GM06990 (cell line): Measurements from ENCODE around the gene AUTS2.

Experiments used
- DNase-seq: peaks from one replicate; pipeline ENCODE4 v3.0.0-alpha.2; 2011; ENCODE audit not compliant: insufficient read length; ENCODE audit errors: extremely low read depth
- H3K27me3 ChIP-seq: replicated peaks from 2 replicates; pipeline ENCODE4 v1.6.0; 2011; ENCODE audit warnings: low read length; ENCODE audit not compliant: control insufficient read depth, insufficient read depth
- H3K36me3 ChIP-seq: 2 replicates; pipeline ENCODE4 v1.5.1; 2011; ENCODE audit warnings: low read length; ENCODE audit not compliant: control insufficient read depth, insufficient read depth
- H3K4me3 ChIP-seq: replicated peaks from 2 replicates; pipeline ENCODE4 v1.5.1; 2011; ENCODE audit warnings: low read depth, mild to moderate bottlenecking, control low read depth, low read length
- TF ChIP-seq, protein P1 (sequence below): IDR thresholded peaks from 2 replicates; pipeline ENCODE4 v1.5.1; 2011; ENCODE audit warnings: low read length, control low read depth, mild to moderate bottlenecking, inconsistent platforms; ENCODE audit not compliant: insufficient read depth, poor library complexity, severe bottlenecking

AUTS2 gene

DNA sequence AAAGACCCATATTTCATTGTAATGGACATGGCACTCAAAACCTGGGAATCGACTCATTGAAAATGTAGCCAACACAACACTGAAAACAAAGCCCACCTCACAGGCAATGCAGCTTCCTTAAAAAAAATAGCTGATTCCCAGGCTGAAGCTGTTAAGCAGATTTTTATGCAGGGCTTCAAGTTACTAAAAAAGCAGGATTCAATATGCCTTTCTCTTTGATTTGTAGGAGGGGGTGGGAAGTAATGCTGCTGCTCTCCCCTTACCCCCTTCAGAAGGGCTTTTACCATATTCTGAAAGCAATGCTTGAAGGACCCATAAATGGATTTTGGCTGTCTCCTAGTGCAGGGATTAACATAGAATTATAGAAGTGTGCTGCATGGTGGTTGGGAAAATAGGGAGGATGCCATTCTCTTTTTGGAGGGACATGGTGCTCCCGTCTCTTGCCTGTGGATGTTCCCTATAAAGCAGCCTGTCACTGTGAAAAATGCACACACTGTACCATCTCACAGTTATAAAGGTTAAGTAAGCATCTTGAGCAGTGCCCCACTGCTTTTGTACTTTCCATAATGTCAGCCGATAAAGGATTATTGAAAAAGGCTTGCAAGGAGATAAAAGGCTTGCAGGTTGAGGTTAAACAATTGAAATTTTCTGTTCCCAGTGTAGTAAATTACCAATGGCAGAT, 262.8 kb downstream of the AUTS2 start:
- Histone ChIP-seq H3K27me3 (no peaks in the 10 kb centered on the region), H3K4me3 (no peak overlapping the region), H3K36me3 (no peaks in the 10 kb centered on the region)
- DNase-seq = no peak
- TF ChIP-seq, protein P1, sequence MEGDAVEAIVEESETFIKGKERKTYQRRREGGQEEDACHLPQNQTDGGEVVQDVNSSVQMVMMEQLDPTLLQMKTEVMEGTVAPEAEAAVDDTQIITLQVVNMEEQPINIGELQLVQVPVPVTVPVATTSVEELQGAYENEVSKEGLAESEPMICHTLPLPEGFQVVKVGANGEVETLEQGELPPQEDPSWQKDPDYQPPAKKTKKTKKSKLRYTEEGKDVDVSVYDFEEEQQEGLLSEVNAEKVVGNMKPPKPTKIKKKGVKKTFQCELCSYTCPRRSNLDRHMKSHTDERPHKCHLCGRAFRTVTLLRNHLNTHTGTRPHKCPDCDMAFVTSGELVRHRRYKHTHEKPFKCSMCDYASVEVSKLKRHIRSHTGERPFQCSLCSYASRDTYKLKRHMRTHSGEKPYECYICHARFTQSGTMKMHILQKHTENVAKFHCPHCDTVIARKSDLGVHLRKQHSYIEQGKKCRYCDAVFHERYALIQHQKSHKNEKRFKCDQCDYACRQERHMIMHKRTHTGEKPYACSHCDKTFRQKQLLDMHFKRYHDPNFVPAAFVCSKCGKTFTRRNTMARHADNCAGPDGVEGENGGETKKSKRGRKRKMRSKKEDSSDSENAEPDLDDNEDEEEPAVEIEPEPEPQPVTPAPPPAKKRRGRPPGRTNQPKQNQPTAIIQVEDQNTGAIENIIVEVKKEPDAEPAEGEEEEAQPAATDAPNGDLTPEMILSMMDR = no peak

- TF ChIP-seq, protein P1 = no peak
- Histone ChIP-seq H3K36me3 (no peaks in the 10 kb centered on the region), H3K4me3 (no peak overlapping the region), H3K27me3 (no peaks in the 10 kb centered on the region)
- no peak for DNase-seq
Observed at GRCh38 chr7:69862413-69863064, 264.3 kb downstream of the AUTS2 start.

- Histone ChIP-seq H3K27me3 (no peaks in the 10 kb centered on the region), H3K36me3 (no peaks in the 10 kb centered on the region), H3K4me3 (no peak overlapping the region)
- no peak for DNase-seq
- TF ChIP-seq, protein P1 = no peak
Observed at GRCh38 chr7:69864274-69864673, 266.0 kb downstream of the AUTS2 start.

DNA sequence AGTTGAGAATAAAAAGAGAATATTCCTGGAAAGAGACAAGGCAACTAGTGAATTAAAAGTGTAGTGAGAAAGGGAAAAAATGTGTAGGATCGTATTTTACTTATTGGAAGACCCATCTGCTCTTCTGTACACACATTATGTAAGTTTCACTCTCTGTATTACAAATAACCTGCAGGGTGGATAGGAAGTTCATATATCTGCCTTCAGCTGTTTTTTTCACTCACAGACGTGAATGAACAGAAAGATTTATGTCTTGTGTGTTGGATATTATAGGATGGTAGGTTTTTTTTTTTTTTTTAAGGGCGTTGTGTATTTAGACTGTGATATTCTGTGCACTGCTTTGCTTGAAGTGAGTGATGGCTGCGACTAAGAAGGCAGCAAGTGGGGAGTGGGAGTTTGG, 266.5 kb downstream of the AUTS2 start:
- H3K4me3 ChIP-seq = no peak overlapping the region
- DNase-seq = peak; percentile 56
- H3K36me3 ChIP-seq = no peaks in the 10 kb centered on the region
- TF ChIP-seq, protein P1 = no peak
- no peaks in the 10 kb centered on the region for H3K27me3 ChIP-seq

- Histone ChIP-seq H3K36me3 (no peaks in the 10 kb centered on the region), H3K27me3 (no peaks in the 10 kb centered on the region), H3K4me3 (no peak overlapping the region)
- TF ChIP-seq, protein P1 = no peak
- no peak for DNase-seq
Observed at GRCh38 chr7:69868921-69869320, 270.6 kb downstream of the AUTS2 start.
